Ectodermal cell (in vitro differentiated cells): Measurements from ENCODE around the gene ARL5B.

ENCODE experiments used
- H3K27ac ChIP-seq: 2 replicates; pipeline ENCODE4 v1.7.0; 2013; ENCODE audit warnings: mild to moderate bottlenecking, low read depth, low read length; ENCODE audit not compliant: insufficient read depth, poor library complexity, severe bottlenecking
- H3K27me3 ChIP-seq: 2 replicates; pipeline ENCODE4 v1.7.0; 2013; ENCODE audit warnings: mild to moderate bottlenecking, low read length; ENCODE audit not compliant: insufficient read depth, control insufficient read depth, poor library complexity, severe bottlenecking
- H3K36me3 ChIP-seq: one replicate; pipeline ENCODE4 v1.7.0; 2013; ENCODE audit warnings: low read length; ENCODE audit not compliant: control insufficient read depth, insufficient read depth
- H3K4me1 ChIP-seq: one replicate; pipeline ENCODE4 v1.7.0; 2013; ENCODE audit warnings: low read length; ENCODE audit not compliant: control insufficient read depth, insufficient read depth
- H3K4me3 ChIP-seq: 2 replicates; pipeline ENCODE4 v1.7.0; 2013; ENCODE audit warnings: low read depth, low read length, control low read depth; ENCODE audit not compliant: insufficient read depth
- H3K9me3 ChIP-seq: 2 replicates; pipeline ENCODE4 v1.7.0; 2013; ENCODE audit warnings: mild to moderate bottlenecking, low read length, moderate library complexity; ENCODE audit not compliant: control insufficient read depth
- WGBS, 2 experiments: methylation state at CpG; one replicate each; pipeline ENCODE4 v1.1.7; 2013; ENCODE audit warnings: missing lambda C conversion rate in 2 of 2; 5-methylcytosine and 5-hydroxymethylcytosine counted together

Gene ARL5B

GRCh38 chr10:18656724-18657123, 2.5 kb upstream of the ARL5B start:
- no peaks in the 10 kb centered on the region for H3K9me3 ChIP-seq
- WGBS, 2 experiments = 88 to 96% methylated on average over 3 of the region's 3 CpGs
- H3K27ac ChIP-seq = no peak overlapping the region
- H3K4me1 ChIP-seq = peaks cover 4% of the 10 kb centered on the region
- H3K36me3 ChIP-seq = no peaks in the 10 kb centered on the region
- no peak overlapping the region for H3K4me3 ChIP-seq
- H3K27me3 ChIP-seq = no peaks in the 10 kb centered on the region

- 41 to 44% methylated on average over 22 to 23 of the region's 23 CpGs for WGBS, 2 experiments
- Histone ChIP-seq H3K27ac (peak overlapping the region; percentile 9), H3K27me3 (no peaks in the 10 kb centered on the region), H3K4me1 (no peaks in the 10 kb centered on the region), H3K4me3 (peak overlapping the region; percentile 87), H3K36me3 (no peaks in the 10 kb centered on the region), H3K9me3 (no peaks in the 10 kb centered on the region)
These were observed 733 bp upstream of the ARL5B start for GRCh38 chr10:18658271-18659124.

- Histone ChIP-seq H3K36me3 (no peaks in the 10 kb centered on the region), H3K4me3 (peak overlapping the region; percentile 87), H3K4me1 (no peaks in the 10 kb centered on the region), H3K27ac (peak overlapping the region; percentile 95), H3K9me3 (no peaks in the 10 kb centered on the region), H3K27me3 (no peaks in the 10 kb centered on the region)
- 3 to 6% methylated on average over 22 to 23 of the region's 23 CpGs for WGBS, 2 experiments
These were observed 746 bp downstream of the ARL5B start for GRCh38 chr10:18659819-18660535.

GRCh38 chr10:18660816-18661431, 1.7 kb downstream of the ARL5B start:
- H3K36me3 ChIP-seq = no peaks in the 10 kb centered on the region
- no peaks in the 10 kb centered on the region for H3K27me3 ChIP-seq
- 87 to 91% methylated on average over 17 to 18 of the region's 19 CpGs for WGBS, 2 experiments
- no peak overlapping the region for H3K27ac ChIP-seq
- no peaks in the 10 kb centered on the region for H3K4me1 ChIP-seq
- no peaks in the 10 kb centered on the region for H3K9me3 ChIP-seq
- H3K4me3 ChIP-seq = peak overlapping the region; percentile 87

- H3K36me3 ChIP-seq = peaks cover 13% of the 10 kb centered on the region
- no peaks in the 10 kb centered on the region for H3K9me3 ChIP-seq
- no peak overlapping the region for H3K27ac ChIP-seq
- no peak overlapping the region for H3K4me3 ChIP-seq
- WGBS, 2 experiments = 95 to 97% methylated on average over 2 of the region's 2 CpGs
- no peaks in the 10 kb centered on the region for H3K27me3 ChIP-seq
- no peaks in the 10 kb centered on the region for H3K4me1 ChIP-seq
These were observed 5.7 kb downstream of the ARL5B start for GRCh38 chr10:18664841-18665478.

GRCh38 chr10:18665815-18666558, 6.8 kb downstream of the ARL5B start:
- Histone ChIP-seq H3K4me3 (no peak overlapping the region), H3K36me3 (peaks cover 23% of the 10 kb centered on the region), H3K4me1 (no peaks in the 10 kb centered on the region), H3K27ac (no peak overlapping the region), H3K9me3 (no peaks in the 10 kb centered on the region), H3K27me3 (no peaks in the 10 kb centered on the region)
- WGBS, 2 experiments = 62 to 75% methylated on average over 3 of the region's 3 CpGs

GRCh38 chr10:18666810-18667209, 7.6 kb downstream of the ARL5B start:
- H3K36me3 ChIP-seq = peaks cover 26% of the 10 kb centered on the region
- no peaks in the 10 kb centered on the region for H3K27me3 ChIP-seq
- H3K4me3 ChIP-seq = no peak overlapping the region
- WGBS, 2 experiments = 60% methylated on average over 1 of the region's 2 CpGs; no CpG with 5 or more reads in 1 of the 2 experiments
- no peak overlapping the region for H3K27ac ChIP-seq
- H3K9me3 ChIP-seq = no peaks in the 10 kb centered on the region
- no peaks in the 10 kb centered on the region for H3K4me1 ChIP-seq

GRCh38 chr10:18668026-18668425, 8.8 kb downstream of the ARL5B start:
- Histone ChIP-seq H3K27me3 (no peaks in the 10 kb centered on the region), H3K4me3 (no peak overlapping the region), H3K36me3 (peaks cover 36% of the 10 kb centered on the region), H3K9me3 (no peaks in the 10 kb centered on the region), H3K27ac (no peak overlapping the region), H3K4me1 (no peaks in the 10 kb centered on the region)
- 65 to 86% methylated on average over 2 of the region's 2 CpGs for WGBS, 2 experiments

- WGBS, 2 experiments = 88 to 95% methylated on average over 3 to 4 of the region's 4 CpGs
- H3K27me3 ChIP-seq = no peaks in the 10 kb centered on the region
- no peaks in the 10 kb centered on the region for H3K9me3 ChIP-seq
- H3K27ac ChIP-seq = no peak overlapping the region
- H3K4me1 ChIP-seq = no peaks in the 10 kb centered on the region
- no peak overlapping the region for H3K4me3 ChIP-seq
- H3K36me3 ChIP-seq = peaks cover 26% of the 10 kb centered on the region
These were observed 16.0 kb downstream of the ARL5B start for GRCh38 chr10:18675086-18675801.
